ENCODE measurements around the gene CHCHD2. TPM values are rescaled to one million over a fixed set of nuclear protein-coding genes. Genes with fewer than 3 reads are reported as not detected.
A peak's percentile ranks its signal among the peaks of the same experiment; 100 is the strongest.

CHCHD2 gene
- total and polyA plus RNA-seq, 9 of the 15 experiments (the other 6 are each of a cell fraction or from before 2014, with no cell fraction given), result 145 to 1,044 (median 648) TPM

DNA sequence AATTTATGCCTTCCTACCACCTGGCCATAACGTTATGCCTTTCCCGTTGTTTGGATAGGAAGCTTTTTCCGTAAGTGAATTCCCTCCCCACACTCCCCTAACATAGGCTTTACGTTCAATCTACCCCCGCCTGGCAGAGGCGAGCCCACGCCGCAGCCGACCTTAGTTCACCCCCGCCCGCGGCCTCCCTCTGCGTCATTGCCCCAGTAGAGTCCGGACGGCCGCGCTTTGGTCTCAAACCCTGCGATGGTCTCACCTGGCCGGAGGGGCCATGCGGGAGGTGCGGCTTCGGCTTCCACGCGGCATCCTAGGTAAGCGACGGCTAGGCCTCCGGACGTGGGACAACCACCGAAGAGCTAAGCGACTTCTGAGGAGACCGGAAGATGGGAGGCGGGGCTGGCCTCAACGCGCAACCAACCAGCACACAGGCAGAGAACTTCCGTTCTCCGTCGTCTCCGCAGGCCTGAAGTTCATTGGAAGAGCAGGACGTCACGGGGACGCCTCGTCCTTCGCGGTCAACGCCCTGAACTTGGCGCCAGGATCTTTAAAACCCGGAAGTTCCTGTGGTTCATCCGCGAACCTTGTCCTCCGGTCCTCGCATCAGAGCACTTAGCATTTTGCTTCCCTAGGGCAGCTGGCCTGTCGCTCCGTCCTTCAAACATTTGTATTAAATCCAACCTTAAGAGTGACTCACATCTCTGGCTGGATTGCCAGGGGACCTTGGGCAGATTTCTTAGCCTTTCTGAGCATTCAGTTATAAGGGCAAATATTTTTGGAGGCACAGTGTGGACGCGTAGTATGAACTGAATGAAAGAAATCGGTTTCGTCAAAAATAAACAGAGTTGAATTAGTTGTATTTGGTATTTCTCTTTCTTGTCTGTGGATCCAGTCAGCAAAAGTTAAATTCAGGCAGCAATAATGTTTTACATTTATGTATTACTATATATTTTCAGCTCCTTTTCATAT, at the start of gene CHCHD2 (continued):
- TF ChIP-seq POLR2B (IDR thresholded peaks at IDR 0.05; ENCODE audit: low read depth, partially characterized antibody) (peak; percentile 97), TCF7L2 (IDR thresholded peaks at IDR 0.05; ENCODE audit: low read depth, low read length) (no peak), ZSCAN32 (CRISPR knock-in tag; IDR thresholded peaks at IDR 0.05) (no peak), RAD51 (IDR thresholded peaks at IDR 0.05; ENCODE audit: borderline replicate concordance, low read depth) (peak; percentile 46; the same call in 1 of the 2 replicates), NR4A1 (CRISPR knock-in tag; IDR thresholded peaks at IDR 0.05) (no peak), NR4A1 (tag; IDR thresholded peaks at IDR 0.05) (no peak; the same call in 1 of the 2 replicates), STAT5B (CRISPR knock-in tag; IDR thresholded peaks at IDR 0.05) (no peak), ZBTB1 (CRISPR knock-in tag; IDR thresholded peaks at IDR 0.05; ENCODE audit: borderline replicate concordance, low read depth) (no peak; the same call in 1 of the 2 replicates), CREBBP (IDR thresholded peaks at IDR 0.05; ENCODE audit: low read depth, low read length) (no peak), MAFK (IDR thresholded peaks at IDR 0.05; ENCODE audit: low read length) (0 out of 2 replicates have a peak, but pooled peaks have one; percentile 7), NR2C2 (CRISPR knock-in tag; IDR thresholded peaks at IDR 0.05) (peak; percentile 15; the same call in 1 of the 2 replicates), NR2C2 (tag; IDR thresholded peaks at IDR 0.05) (peak; percentile 95), ZFP1 (CRISPR knock-in tag; IDR thresholded peaks at IDR 0.05) (no peak), HLTF (IDR thresholded peaks at IDR 0.05) (no peak), U2AF2 (optimal IDR thresholded peaks at IDR 0.05; ENCODE audit: low read depth, low read length) (no peak), SIN3B (IDR thresholded peaks at IDR 0.05; ENCODE audit: low read depth) (no peak; the same call in 1 of the 2 replicates), MCM5 (IDR thresholded peaks at IDR 0.05; ENCODE audit: low read depth) (no peak), ZNF444 (CRISPR knock-in tag; IDR thresholded peaks at IDR 0.05) (no peak), ADNP (tag; IDR thresholded peaks at IDR 0.05) (no peak), BACH1 (tag; IDR thresholded peaks at IDR 0.05) (no peak), ZNF354B (CRISPR knock-in tag; IDR thresholded peaks at IDR 0.05) (no peak), ZZZ3 (IDR thresholded peaks at IDR 0.05) (no peak), ILK (tag; IDR thresholded peaks at IDR 0.05; ENCODE audit: borderline replicate concordance, low read depth) (no peak), PRPF4 (IDR thresholded peaks at IDR 0.05; ENCODE audit: insufficient read depth, low read depth, low read length, poor library complexity, severe bottlenecking) (no peak), STAT5A (IDR thresholded peaks at IDR 0.05; ENCODE audit: borderline replicate concordance, low read length) (no peak; the same call in 1 of the 2 replicates), ZBED1 (IDR thresholded peaks at IDR 0.05) (peak; percentile 36; the same call in 1 of the 2 replicates), MEF2A (IDR thresholded peaks at IDR 0.05; ENCODE audit: control insufficient read depth, low read depth, low read length) (no peak), SAFB (IDR thresholded peaks at IDR 0.05; ENCODE audit: borderline replicate concordance, low read depth, low read length) (no peak)
- TF ChIP-seq, protein P1, sequence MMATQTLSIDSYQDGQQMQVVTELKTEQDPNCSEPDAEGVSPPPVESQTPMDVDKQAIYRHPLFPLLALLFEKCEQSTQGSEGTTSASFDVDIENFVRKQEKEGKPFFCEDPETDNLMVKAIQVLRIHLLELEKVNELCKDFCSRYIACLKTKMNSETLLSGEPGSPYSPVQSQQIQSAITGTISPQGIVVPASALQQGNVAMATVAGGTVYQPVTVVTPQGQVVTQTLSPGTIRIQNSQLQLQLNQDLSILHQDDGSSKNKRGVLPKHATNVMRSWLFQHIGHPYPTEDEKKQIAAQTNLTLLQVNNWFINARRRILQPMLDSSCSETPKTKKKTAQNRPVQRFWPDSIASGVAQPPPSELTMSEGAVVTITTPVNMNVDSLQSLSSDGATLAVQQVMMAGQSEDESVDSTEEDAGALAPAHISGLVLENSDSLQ (IDR thresholded peaks at IDR 0.05), result peak; percentile 99
- TF ChIP-seq, protein P2, sequence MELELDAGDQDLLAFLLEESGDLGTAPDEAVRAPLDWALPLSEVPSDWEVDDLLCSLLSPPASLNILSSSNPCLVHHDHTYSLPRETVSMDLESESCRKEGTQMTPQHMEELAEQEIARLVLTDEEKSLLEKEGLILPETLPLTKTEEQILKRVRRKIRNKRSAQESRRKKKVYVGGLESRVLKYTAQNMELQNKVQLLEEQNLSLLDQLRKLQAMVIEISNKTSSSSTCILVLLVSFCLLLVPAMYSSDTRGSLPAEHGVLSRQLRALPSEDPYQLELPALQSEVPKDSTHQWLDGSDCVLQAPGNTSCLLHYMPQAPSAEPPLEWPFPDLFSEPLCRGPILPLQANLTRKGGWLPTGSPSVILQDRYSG (tag; conservative IDR thresholded peaks at IDR 0.05; ENCODE audit: low read depth), result peak; percentile 63; the same call in 1 of the 2 replicates

Measured in K562 (cell line).